ENCODE measurements around the gene STEAP4.
A peak's percentile ranks its signal among the peaks of the same experiment; 100 is the strongest.

STEAP4 gene

GRCh38 chr7:88310956-88311674 is 4.4 kb upstream of the STEAP4 start:
- Histone ChIP-seq H3K9ac (ENCODE audit: low read length) (no peak overlapping the region), H2AFZ (ENCODE audit: low read depth, low read length) (0 out of 2 replicates have a peak overlapping the region, but pooled peaks have one; percentile 18), H3K36me3 (replicated peaks; ENCODE audit: low read depth, low read length) (no peaks in the 10 kb centered on the region), H3K9me3 (ENCODE audit: insufficient read depth, low read length) (no peaks in the 10 kb centered on the region), H3K27ac (ENCODE audit: low read length) (no peak overlapping the region), H3K4me3 (ENCODE audit: low read length) (no peak overlapping the region), H3K79me2 (ENCODE audit: low read length) (no peaks in the 10 kb centered on the region), H3K27me3 (ENCODE audit: low read depth, low read length) (no peaks in the 10 kb centered on the region), H3K4me1 (ENCODE audit: low read length) (peaks cover 44% of the 10 kb centered on the region), H4K20me1 (ENCODE audit: insufficient read depth, low read length) (no peaks in the 10 kb centered on the region), H3K4me2 (ENCODE audit: low read length) (no peak overlapping the region)
- TF ChIP-seq EZH2phosphoT487 (IDR thresholded peaks at IDR 0.05; ENCODE audit: low read depth) = no peak
- TF ChIP-seq, protein P1, sequence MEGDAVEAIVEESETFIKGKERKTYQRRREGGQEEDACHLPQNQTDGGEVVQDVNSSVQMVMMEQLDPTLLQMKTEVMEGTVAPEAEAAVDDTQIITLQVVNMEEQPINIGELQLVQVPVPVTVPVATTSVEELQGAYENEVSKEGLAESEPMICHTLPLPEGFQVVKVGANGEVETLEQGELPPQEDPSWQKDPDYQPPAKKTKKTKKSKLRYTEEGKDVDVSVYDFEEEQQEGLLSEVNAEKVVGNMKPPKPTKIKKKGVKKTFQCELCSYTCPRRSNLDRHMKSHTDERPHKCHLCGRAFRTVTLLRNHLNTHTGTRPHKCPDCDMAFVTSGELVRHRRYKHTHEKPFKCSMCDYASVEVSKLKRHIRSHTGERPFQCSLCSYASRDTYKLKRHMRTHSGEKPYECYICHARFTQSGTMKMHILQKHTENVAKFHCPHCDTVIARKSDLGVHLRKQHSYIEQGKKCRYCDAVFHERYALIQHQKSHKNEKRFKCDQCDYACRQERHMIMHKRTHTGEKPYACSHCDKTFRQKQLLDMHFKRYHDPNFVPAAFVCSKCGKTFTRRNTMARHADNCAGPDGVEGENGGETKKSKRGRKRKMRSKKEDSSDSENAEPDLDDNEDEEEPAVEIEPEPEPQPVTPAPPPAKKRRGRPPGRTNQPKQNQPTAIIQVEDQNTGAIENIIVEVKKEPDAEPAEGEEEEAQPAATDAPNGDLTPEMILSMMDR (IDR thresholded peaks at IDR 0.05; ENCODE audit: low read depth, low read length) = no peak

DNA sequence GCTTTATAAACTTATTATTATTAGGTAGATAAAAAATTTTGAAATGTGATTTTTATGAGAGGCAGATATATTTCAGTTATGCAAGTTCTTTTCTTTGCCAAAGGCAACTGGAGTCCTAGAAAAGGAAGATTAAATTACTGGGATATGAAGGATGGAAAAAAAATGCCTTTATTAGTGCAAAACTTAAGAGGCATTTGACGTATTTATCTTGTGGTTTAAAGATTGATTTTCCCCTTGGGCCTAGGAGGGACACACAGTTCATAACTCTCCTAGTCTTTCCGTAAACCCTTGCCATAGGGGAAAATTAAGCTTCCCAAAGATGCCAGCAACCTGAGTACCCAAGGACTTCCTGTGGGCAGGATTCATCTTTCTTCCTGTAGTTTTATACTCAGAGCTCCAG is 3.1 kb upstream of the STEAP4 start:
- no peak overlapping the region for H2AFZ ChIP-seq (ENCODE audit: low read depth, low read length)
- TF ChIP-seq, protein P1 (IDR thresholded peaks at IDR 0.05; ENCODE audit: low read depth, low read length) = no peak
- no peak for TF ChIP-seq EZH2phosphoT487 (IDR thresholded peaks at IDR 0.05; ENCODE audit: low read depth)
- no peak overlapping the region for H3K4me2 ChIP-seq (ENCODE audit: low read length)
- no peaks in the 10 kb centered on the region for H3K79me2 ChIP-seq (ENCODE audit: low read length)
- H3K4me1 ChIP-seq (ENCODE audit: low read length) = peaks cover 31% of the 10 kb centered on the region
- no peaks in the 10 kb centered on the region for H4K20me1 ChIP-seq (ENCODE audit: insufficient read depth, low read length)
- no peaks in the 10 kb centered on the region for H3K9me3 ChIP-seq (ENCODE audit: insufficient read depth, low read length)
- H3K27ac ChIP-seq (ENCODE audit: low read length) = no peak overlapping the region
- H3K27me3 ChIP-seq (ENCODE audit: low read depth, low read length) = no peaks in the 10 kb centered on the region
- H3K4me3 ChIP-seq (ENCODE audit: low read length) = no peak overlapping the region
- no peaks in the 10 kb centered on the region for H3K36me3 ChIP-seq (replicated peaks; ENCODE audit: low read depth, low read length)
- no peak overlapping the region for H3K9ac ChIP-seq (ENCODE audit: low read length)

DNA sequence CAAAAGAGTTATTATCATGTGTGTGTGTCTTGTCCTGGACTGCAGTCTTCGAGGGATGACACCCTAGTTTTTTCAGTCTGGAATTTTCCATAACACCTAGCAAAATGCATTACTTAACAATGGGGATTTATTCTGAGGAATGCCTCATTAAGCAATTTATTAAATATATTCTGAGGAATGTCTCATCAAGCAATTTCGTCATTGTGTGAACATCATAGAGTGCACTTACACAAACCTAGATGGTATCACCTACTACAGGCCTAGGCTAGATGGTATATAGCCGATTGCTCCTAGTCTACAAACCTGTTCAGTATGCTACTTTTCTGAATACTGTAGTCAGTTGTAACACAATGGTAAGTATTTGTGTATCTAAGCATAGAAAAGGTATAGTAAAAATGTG is 1.1 kb upstream of the STEAP4 start:
- Histone ChIP-seq H3K4me2 (ENCODE audit: low read length) (no peak overlapping the region), H3K4me3 (ENCODE audit: low read length) (no peak overlapping the region), H3K36me3 (replicated peaks; ENCODE audit: low read depth, low read length) (no peaks in the 10 kb centered on the region), H3K9me3 (ENCODE audit: insufficient read depth, low read length) (no peaks in the 10 kb centered on the region), H3K4me1 (ENCODE audit: low read length) (peaks cover 14% of the 10 kb centered on the region), H3K79me2 (ENCODE audit: low read length) (no peaks in the 10 kb centered on the region), H2AFZ (ENCODE audit: low read depth, low read length) (no peak overlapping the region), H3K27me3 (ENCODE audit: low read depth, low read length) (no peaks in the 10 kb centered on the region), H3K27ac (ENCODE audit: low read length) (no peak overlapping the region), H3K9ac (ENCODE audit: low read length) (no peak overlapping the region), H4K20me1 (ENCODE audit: insufficient read depth, low read length) (no peaks in the 10 kb centered on the region)
- TF ChIP-seq, protein P1 (IDR thresholded peaks at IDR 0.05; ENCODE audit: low read depth, low read length) = no peak
- no peak for TF ChIP-seq EZH2phosphoT487 (IDR thresholded peaks at IDR 0.05; ENCODE audit: low read depth)

DNA sequence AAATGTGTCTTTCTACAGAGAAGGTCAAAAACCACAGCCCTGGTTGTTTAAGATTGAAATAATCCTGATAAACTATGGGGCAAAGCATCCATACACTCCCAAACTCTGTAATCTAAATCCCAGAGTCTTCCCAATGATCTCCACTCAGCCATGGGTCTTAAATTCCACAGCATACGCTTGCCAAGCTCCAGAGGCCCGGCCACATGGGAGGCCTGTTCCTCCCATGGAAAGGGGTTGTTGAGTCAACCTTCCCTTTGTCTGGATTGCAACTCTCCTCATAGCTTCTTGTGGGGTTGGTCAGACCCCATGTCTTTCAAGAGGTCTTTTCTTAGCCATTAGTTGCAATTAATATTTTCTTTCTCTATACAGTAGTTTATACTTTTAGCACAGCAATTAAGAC is 718 bp upstream of the STEAP4 start:
- H3K4me2 ChIP-seq (ENCODE audit: low read length) = no peak overlapping the region
- no peaks in the 10 kb centered on the region for H3K79me2 ChIP-seq (ENCODE audit: low read length)
- TF ChIP-seq, protein P1 (IDR thresholded peaks at IDR 0.05; ENCODE audit: low read depth, low read length) = no peak
- TF ChIP-seq EZH2phosphoT487 (IDR thresholded peaks at IDR 0.05; ENCODE audit: low read depth) = no peak
- no peaks in the 10 kb centered on the region for H4K20me1 ChIP-seq (ENCODE audit: insufficient read depth, low read length)
- no peak overlapping the region for H3K9ac ChIP-seq (ENCODE audit: low read length)
- peaks cover 14% of the 10 kb centered on the region for H3K4me1 ChIP-seq (ENCODE audit: low read length)
- H3K36me3 ChIP-seq (replicated peaks; ENCODE audit: low read depth, low read length) = no peaks in the 10 kb centered on the region
- H3K27me3 ChIP-seq (ENCODE audit: low read depth, low read length) = no peaks in the 10 kb centered on the region
- H3K27ac ChIP-seq (ENCODE audit: low read length) = no peak overlapping the region
- H3K9me3 ChIP-seq (ENCODE audit: insufficient read depth, low read length) = no peaks in the 10 kb centered on the region
- no peak overlapping the region for H3K4me3 ChIP-seq (ENCODE audit: low read length)
- H2AFZ ChIP-seq (ENCODE audit: low read depth, low read length) = no peak overlapping the region

Measured in OCI-LY3 (cell line).